ENCODE results near the gene GPC1.

The GPC1 gene

DNA sequence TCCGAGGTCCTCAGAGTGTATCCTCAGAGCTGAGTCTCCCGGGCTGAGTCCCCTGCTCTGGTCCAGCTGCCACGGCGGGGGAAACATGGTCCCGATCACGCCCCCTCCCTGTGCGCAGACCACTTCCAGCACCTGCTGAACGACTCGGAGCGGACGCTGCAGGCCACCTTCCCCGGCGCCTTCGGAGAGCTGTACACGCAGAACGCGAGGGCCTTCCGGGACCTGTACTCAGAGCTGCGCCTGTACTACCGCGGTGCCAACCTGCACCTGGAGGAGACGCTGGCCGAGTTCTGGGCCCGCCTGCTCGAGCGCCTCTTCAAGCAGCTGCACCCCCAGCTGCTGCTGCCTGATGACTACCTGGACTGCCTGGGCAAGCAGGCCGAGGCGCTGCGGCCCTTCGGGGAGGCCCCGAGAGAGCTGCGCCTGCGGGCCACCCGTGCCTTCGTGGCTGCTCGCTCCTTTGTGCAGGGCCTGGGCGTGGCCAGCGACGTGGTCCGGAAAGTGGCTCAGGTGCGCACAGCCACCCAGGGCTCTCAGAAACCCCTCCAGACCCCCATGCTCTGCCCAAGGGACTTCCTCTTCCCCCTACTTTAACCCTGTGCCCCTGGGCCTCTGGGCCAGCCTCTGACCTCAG, 26.7 kb downstream of the GPC1 start:
- Mint-ChIP-seq H3K4me3 (no peak overlapping the region), H3K9me3 (no peaks in the 10 kb centered on the region), H3K27me3 (peaks cover 3% of the 10 kb centered on the region), H3K36me3 (no peaks in the 10 kb centered on the region), H3K27ac (no peak overlapping the region), H3K4me1 (no peaks in the 10 kb centered on the region)
- ATAC-seq (ENCODE audit: low read depth) = no peak
- DNase-seq (ENCODE audit: low spot score in 2 of 2) = no peak

DNA sequence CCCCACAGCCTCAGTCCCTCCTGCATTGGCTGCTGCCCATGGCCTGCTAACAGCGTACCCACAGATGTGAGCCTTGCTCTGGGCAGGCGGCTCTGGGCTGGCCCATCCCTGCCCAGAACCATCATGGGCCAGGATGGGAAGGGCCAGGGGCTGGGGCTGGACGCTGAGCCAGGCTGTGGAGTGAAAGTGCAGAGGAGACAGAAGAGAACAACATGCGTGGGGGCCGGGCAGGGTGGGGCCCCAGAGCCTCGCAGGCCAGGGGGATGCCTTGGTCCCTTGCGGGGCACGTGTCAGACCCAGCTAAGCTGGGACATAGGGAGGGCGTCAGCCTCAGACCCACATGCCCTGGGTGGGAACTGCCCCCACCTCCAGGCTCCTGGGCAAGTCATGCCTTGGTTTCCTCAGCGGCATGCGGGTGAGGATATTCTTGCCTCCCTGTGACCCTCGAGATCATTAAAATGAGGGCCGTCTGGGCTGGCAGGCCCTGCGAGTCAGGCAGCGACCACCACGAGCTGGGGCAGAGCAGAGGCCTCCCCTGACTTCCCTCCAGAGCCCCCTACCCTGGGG, 27.3 kb downstream of the GPC1 start:
- peaks cover 3% of the 10 kb centered on the region for H3K27me3 Mint-ChIP-seq
- no peaks in the 10 kb centered on the region for H3K36me3 Mint-ChIP-seq

DNA sequence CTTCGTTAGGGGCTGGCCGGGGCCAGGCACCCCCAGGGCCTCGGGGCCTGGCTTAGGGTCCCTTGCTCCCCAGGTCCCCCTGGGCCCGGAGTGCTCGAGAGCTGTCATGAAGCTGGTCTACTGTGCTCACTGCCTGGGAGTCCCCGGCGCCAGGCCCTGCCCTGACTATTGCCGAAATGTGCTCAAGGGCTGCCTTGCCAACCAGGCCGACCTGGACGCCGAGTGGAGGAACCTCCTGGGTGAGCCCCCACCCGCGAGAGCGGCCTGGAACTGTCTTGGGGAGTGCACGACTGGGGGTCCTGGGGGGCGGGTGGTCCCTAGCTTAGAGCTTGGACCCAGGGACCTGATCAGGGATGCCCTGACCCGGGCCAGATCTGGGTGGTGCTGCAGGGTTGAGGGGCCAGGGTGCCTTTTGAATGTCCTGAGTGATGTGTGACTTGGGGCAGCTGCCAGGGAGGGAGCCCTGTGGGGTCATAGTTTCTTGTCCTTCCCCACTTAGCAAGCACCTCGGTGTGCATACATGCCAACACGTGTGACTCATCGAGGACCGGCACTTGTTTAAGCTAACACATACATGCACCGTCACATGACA, 27.9 kb downstream of the GPC1 start:
- no peaks in the 10 kb centered on the region for H3K9me3 Mint-ChIP-seq
- H3K4me3 Mint-ChIP-seq = no peak overlapping the region
- no peaks in the 10 kb centered on the region for H3K36me3 Mint-ChIP-seq
- DNase-seq (ENCODE audit: low spot score in 2 of 2) (no peak), ATAC-seq (ENCODE audit: low read depth) (no peak)
- H3K27ac Mint-ChIP-seq = no peak overlapping the region
- H3K4me1 Mint-ChIP-seq = no peaks in the 10 kb centered on the region
- H3K27me3 Mint-ChIP-seq = peaks cover 3% of the 10 kb centered on the region

More for the DNA sequence above, 27.3 kb downstream of the GPC1 start:
- Mint-ChIP-seq H3K4me1 (no peaks in the 10 kb centered on the region), H3K4me3 (no peak overlapping the region), H3K9me3 (no peaks in the 10 kb centered on the region), H3K27ac (no peak overlapping the region)
- DNase-seq (ENCODE audit: low spot score in 2 of 2) = no peak
- no peak for ATAC-seq (ENCODE audit: low read depth)

DNA sequence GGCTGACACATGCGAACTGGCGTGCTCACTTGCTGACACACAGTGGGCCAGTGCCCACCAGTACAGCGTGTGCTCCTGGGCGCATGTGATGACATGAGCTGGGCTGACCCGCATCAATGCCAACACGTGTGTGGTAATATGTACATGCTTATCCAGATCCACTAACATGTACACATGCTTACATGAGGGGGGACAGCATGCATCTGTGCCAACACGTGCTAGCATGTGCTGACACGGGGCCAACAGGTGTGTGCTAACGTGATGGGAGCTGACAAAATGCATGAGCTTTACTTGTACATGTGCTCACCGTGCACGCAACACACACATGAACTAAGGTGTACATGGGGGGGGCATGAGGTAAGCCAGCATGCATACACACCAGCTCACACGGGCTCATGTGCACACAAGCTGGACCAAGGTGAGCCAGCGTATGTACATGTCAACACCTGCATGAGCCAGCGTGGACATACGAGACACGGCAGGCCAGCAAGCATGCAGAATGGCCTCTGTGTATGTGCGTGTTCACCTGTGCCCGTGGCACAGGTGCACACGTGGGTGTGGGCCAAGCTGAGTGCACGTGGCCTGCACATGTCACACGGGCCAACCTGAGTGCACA, 28.5 kb downstream of the GPC1 start:
- DNase-seq (ENCODE audit: low spot score in 2 of 2) (no peak), ATAC-seq (ENCODE audit: low read depth) (no peak)
- peaks cover 3% of the 10 kb centered on the region for H3K27me3 Mint-ChIP-seq
- no peaks in the 10 kb centered on the region for H3K4me1 Mint-ChIP-seq
- no peaks in the 10 kb centered on the region for H3K36me3 Mint-ChIP-seq
- no peaks in the 10 kb centered on the region for H3K9me3 Mint-ChIP-seq
- no peak overlapping the region for H3K27ac Mint-ChIP-seq
- no peak overlapping the region for H3K4me3 Mint-ChIP-seq

DNA sequence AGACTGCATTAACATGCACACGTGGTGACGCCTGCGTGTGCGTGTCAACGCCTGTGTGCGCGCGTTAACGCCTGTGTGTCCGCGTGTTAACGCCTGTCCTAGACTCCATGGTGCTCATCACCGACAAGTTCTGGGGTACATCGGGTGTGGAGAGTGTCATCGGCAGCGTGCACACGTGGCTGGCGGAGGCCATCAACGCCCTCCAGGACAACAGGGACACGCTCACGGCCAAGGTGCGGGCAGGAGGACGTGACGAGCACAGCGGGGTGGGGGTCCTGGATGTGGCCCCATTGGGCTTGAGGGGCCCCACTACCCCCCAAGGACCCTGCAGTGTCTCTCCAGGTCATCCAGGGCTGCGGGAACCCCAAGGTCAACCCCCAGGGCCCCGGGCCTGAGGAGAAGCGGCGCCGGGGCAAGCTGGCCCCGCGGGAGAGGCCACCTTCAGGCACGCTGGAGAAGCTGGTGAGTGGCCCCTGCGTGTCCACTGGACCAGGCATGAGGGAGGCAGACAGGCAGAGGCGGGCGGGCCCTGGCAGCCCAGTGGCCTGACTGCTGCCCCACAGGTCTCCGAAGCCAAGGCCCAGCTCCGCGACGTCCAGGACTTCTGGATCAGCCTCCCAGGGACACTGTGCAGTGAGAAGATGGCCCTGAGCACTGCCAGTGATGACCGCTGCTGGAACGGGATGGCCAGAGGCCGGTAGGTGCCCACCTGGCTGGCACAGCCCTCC, 29.2 kb downstream of the GPC1 start:
- DNase-seq (ENCODE audit: low spot score in 2 of 2) = no peak
- Mint-ChIP-seq H3K27me3 (peaks cover 3% of the 10 kb centered on the region), H3K4me3 (no peak overlapping the region), H3K4me1 (peaks cover 4% of the 10 kb centered on the region), H3K27ac (no peak overlapping the region), H3K9me3 (no peaks in the 10 kb centered on the region), H3K36me3 (peaks cover 4% of the 10 kb centered on the region)
- ATAC-seq (ENCODE audit: low read depth) = no peak

DNA sequence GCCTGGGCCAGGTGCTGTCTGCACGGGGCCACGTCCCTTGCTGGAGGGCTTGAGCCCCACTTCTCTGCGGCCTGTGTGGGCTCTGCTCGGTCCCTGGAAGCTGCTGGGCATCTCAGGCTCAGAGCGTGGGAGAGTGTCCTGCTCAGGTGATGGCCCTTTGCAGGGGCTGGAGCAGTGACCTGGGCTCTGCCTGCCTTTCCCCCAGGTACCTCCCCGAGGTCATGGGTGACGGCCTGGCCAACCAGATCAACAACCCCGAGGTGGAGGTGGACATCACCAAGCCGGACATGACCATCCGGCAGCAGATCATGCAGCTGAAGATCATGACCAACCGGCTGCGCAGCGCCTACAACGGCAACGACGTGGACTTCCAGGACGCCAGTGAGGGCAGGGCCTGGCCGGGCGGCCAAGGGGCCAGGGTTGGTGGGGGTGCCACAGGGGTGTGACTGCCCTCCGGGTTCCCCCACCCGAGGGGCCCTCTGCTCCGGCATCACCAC, 29.9 kb downstream of the GPC1 start:
- H3K27me3 Mint-ChIP-seq = peaks cover 3% of the 10 kb centered on the region
- peaks cover 4% of the 10 kb centered on the region for H3K4me1 Mint-ChIP-seq
- DNase-seq (ENCODE audit: low spot score in 2 of 2) (no peak), ATAC-seq (ENCODE audit: low read depth) (no peak)
- H3K9me3 Mint-ChIP-seq = no peaks in the 10 kb centered on the region
- no peak overlapping the region for H3K4me3 Mint-ChIP-seq
- no peak overlapping the region for H3K27ac Mint-ChIP-seq
- peaks cover 6% of the 10 kb centered on the region for H3K36me3 Mint-ChIP-seq

DNA sequence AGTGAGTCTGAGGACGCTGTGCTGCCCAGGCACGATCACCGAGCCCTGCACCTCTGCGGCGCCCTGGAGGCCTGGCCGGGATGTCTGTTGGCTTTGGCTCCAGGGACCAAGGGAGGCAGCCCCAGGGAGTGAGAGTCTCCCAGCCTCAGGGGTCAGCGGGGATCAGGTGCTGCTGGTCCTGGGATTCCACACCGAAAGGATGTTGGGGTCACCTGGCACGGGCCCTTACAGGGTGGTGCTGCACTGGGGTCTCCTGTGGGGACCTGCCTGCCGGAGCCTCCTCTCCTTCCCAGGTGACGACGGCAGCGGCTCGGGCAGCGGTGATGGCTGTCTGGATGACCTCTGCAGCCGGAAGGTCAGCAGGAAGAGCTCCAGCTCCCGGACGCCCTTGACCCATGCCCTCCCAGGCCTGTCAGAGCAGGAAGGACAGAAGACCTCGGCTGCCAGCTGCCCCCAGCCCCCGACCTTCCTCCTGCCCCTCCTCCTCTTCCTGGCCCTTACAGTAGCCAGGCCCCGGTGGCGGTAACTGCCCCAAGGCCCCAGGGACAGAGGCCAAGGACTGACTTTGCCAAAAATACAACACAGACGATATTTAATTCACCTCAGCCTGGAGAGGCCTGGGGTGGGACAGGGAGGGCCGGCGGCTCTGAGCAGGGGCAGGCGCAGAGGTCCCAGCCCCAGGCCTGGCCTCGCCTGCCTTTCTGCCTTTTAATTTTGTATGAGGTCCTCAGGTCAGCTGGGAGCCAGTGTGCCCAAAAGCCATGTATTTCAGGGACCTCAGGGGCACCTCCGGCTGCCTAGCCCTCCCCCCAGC, 30.5 kb downstream of the GPC1 start:
- no peak overlapping the region for H3K27ac Mint-ChIP-seq

DNA sequence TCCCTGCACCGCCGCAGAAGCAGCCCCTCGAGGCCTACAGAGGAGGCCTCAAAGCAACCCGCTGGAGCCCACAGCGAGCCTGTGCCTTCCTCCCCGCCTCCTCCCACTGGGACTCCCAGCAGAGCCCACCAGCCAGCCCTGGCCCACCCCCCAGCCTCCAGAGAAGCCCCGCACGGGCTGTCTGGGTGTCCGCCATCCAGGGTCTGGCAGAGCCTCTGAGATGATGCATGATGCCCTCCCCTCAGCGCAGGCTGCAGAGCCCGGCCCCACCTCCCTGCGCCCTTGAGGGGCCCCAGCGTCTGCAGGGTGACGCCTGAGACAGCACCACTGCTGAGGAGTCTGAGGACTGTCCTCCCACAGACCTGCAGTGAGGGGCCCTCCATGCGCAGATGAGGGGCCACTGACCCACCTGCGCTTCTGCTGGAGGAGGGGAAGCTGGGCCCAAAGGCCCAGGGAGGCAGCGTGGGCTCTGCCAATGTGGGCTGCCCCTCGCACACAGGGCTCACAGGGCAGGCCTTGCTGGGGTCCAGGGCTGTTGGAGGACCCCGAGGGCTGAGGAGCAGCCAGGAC, 31.2 kb downstream of the GPC1 start:
- ATAC-seq (ENCODE audit: low read depth) (no peak), DNase-seq (ENCODE audit: low spot score in 2 of 2) (no peak)
- no peak overlapping the region for H3K27ac Mint-ChIP-seq
- H3K27me3 Mint-ChIP-seq = no peaks in the 10 kb centered on the region
- peaks cover 7% of the 10 kb centered on the region for H3K4me1 Mint-ChIP-seq
- H3K4me3 Mint-ChIP-seq = no peak overlapping the region
- H3K36me3 Mint-ChIP-seq = peaks cover 10% of the 10 kb centered on the region
- peaks cover 2% of the 10 kb centered on the region for H3K9me3 Mint-ChIP-seq

More for the DNA sequence above, 30.5 kb downstream of the GPC1 start:
- H3K9me3 Mint-ChIP-seq = peaks cover 2% of the 10 kb centered on the region
- ATAC-seq (ENCODE audit: low read depth) (no peak), DNase-seq (ENCODE audit: low spot score in 2 of 2) (no peak)
- no peak overlapping the region for H3K4me3 Mint-ChIP-seq
- peaks cover 10% of the 10 kb centered on the region for H3K36me3 Mint-ChIP-seq
- no peaks in the 10 kb centered on the region for H3K27me3 Mint-ChIP-seq
- H3K4me1 Mint-ChIP-seq = peaks cover 7% of the 10 kb centered on the region

DNA sequence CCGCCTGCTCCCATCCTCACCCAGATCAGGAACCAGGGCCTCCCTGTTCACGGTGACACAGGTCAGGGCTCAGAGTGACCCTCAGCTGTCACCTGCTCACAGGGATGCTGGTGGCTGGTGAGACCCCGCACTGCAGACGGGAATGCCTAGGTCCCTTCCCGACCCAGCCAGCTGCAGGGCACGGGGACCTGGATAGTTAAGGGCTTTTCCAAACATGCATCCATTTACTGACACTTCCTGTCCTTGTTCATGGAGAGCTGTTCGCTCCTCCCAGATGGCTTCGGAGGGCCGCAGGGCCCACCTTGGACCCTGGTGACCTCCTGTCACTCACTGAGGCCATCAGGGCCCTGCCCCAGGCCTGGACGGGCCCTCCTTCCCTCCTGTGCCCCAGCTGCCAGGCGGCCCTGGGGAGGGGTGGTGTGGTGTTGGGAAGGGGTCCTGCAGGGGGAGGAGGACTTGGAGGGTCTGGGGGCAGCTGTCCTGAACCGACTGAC, 31.7 kb downstream of the GPC1 start:
- Mint-ChIP-seq H3K27ac (no peak overlapping the region), H3K4me1 (peaks cover 7% of the 10 kb centered on the region), H3K36me3 (peaks cover 13% of the 10 kb centered on the region), H3K27me3 (no peaks in the 10 kb centered on the region), H3K9me3 (peaks cover 2% of the 10 kb centered on the region), H3K4me3 (no peak overlapping the region)
- DNase-seq (ENCODE audit: low spot score in 2 of 2) = no peak
- ATAC-seq (ENCODE audit: low read depth) = no peak

DNA sequence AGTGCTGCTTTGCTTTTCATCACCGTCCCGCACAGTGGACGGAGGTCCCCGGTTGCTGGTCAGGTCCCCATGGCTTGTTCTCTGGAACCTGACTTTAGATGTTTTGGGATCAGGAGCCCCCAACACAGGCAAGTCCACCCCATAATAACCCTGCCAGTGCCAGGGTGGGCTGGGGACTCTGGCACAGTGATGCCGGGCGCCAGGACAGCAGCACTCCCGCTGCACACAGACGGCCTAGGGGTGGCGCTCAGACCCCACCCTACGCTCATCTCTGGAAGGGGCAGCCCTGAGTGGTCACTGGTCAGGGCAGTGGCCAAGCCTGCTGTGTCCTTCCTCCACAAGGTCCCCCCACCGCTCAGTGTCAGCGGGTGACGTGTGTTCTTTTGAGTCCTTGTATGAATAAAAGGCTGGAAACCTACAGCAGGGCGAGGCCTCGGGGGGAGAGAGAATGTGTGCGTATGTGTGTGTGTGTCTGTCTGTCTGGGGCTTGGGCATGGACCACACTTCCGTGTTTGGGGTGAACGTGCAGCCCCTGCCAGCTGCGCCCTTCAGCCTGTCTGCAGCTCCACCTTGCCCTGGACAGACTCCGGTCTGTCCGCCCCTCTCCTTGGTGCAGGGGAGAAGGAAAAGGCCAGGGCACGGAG, 32.3 kb downstream of the GPC1 start:
- DNase-seq (ENCODE audit: low spot score in 2 of 2) = no peak
- peaks cover 7% of the 10 kb centered on the region for H3K4me1 Mint-ChIP-seq
- H3K4me3 Mint-ChIP-seq = no peak overlapping the region
- H3K27ac Mint-ChIP-seq = no peak overlapping the region
- no peak for ATAC-seq (ENCODE audit: low read depth)
- H3K9me3 Mint-ChIP-seq = peaks cover 2% of the 10 kb centered on the region
- no peaks in the 10 kb centered on the region for H3K27me3 Mint-ChIP-seq
- H3K36me3 Mint-ChIP-seq = peaks cover 13% of the 10 kb centered on the region

DNA sequence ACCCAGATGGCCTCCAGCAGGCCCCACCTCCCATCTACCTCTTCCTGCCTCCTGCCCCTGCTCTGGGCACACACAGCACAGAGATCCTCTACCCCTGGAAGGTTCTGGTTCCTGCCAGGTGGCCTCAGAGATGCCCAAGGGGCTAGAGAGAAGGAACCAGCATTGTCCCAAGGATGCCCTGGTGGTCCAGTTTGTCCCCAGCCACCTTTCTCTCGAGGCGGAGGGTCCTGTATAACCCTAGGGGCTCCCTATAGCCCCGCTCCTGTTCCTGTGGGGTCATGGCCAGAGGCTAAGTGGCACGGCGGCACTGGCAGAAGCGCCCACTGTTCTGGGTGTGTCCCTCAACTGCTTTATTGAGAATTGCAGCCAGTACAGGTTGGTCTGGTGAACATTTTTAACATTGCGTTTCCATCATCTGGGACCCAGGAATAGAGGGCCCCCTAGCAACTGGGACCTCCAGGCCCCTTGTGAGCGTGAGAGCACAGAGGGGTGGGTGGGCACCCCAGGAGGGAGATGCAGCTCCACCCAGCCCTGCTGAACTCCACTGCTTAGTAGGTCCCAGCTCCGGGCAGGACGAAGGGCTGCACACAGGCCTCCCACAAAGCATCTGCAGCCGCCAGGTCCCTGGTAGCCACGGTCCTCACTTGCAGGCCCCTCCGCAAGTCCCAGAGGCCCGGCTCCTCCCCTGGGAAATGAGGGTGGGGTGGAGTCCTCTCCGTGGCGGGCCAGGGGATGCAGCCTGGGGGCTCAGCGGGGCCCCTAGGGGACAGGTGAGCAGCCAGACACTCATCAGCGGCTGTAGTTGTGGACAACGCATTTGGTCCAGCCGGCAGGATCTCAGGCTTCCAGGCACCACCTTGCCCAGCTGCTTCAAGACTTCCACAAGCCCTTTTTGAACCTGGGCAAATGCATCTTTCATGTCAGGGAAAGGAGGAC, 33.1 kb downstream of the GPC1 start:
- Mint-ChIP-seq H3K4me3 (no peak overlapping the region), H3K36me3 (peaks cover 18% of the 10 kb centered on the region), H3K9me3 (peaks cover 7% of the 10 kb centered on the region), H3K4me1 (peaks cover 7% of the 10 kb centered on the region), H3K27me3 (no peaks in the 10 kb centered on the region), H3K27ac (no peak overlapping the region)
- no peak for DNase-seq (ENCODE audit: low spot score in 2 of 2)
- no peak for ATAC-seq (ENCODE audit: low read depth)

DNA sequence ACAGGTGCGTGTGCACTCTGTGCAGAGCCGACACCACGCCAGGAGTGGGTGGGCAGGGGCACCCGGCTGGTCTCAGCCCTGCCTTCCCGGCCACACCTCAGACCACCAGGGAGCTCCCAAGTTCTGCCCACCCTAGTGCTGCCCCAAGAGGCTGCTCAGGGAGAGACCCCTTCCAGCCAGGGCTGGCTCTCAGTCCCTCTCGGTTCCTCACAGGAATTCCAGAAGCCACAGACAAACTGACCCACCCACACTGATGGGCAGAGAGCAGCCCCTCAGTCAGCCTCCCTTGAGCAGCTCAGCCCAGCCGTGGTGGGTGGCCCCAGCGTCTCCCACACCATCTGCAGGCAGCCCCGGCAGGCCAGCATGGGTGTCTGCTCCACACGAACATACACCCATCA, 33.8 kb downstream of the GPC1 start:
- Mint-ChIP-seq H3K36me3 (peaks cover 21% of the 10 kb centered on the region), H3K4me3 (no peak overlapping the region), H3K27me3 (no peaks in the 10 kb centered on the region), H3K27ac (no peak overlapping the region), H3K4me1 (peaks cover 7% of the 10 kb centered on the region), H3K9me3 (peaks cover 10% of the 10 kb centered on the region)
- ATAC-seq (ENCODE audit: low read depth) (no peak), DNase-seq (ENCODE audit: low spot score in 2 of 2) (no peak)
